ENCODE data around the gene ACAA2. TPM values are rescaled to one million over a fixed set of nuclear protein-coding genes. Genes with fewer than 3 reads are reported as not detected.

ACAA2 gene
- total and polyA plus RNA-seq, 8 donors = 23.3 to 122 (median 36.0) TPM

- 59 to 76% (median 68%) methylated on average over 4 of the region's 4 CpGs for WGBS, 5 donors
- H3K4me3 ChIP-seq = no peak overlapping the region
- no peak overlapping the region for H3K27ac ChIP-seq
- no peak for DNase-seq
- no peaks in the 10 kb centered on the region for H3K36me3 ChIP-seq
- peaks cover 0 to 6% (median 0%) of the 10 kb centered on the region in 3 donors for H3K27me3 ChIP-seq
- no peaks in the 10 kb centered on the region for H3K4me1 ChIP-seq
- no peak for TF ChIP-seq POLR2A (IDR thresholded peaks at IDR 0.05)
- no peak for TF ChIP-seq EP300 (IDR thresholded peaks at IDR 0.05)
- TF ChIP-seq CTCF (IDR thresholded peaks at IDR 0.05) = no peak
- no peak for TF ChIP-seq POLR2AphosphoS5 (IDR thresholded peaks at IDR 0.05)
- H3K9me3 ChIP-seq = no peaks in the 10 kb centered on the region
- intact Hi-C loops (cut with DNase I; ENCODE audit: low total_unique reads) = no loop called here
Measured at GRCh38 chr18:49752095-49752457, 61.3 kb downstream of the ACAA2 start.

- Histone ChIP-seq H3K36me3 (no peaks in the 10 kb centered on the region), H3K9me3 (no peaks in the 10 kb centered on the region), H3K27me3 (peaks cover 0 to 6% (median 0%) of the 10 kb centered on the region in 3 donors), H3K27ac (no peak overlapping the region), H3K4me3 (no peak overlapping the region), H3K4me1 (no peaks in the 10 kb centered on the region)
- DNase-seq = peak in 1 of 2 donors; percentile 44
- TF ChIP-seq POLR2A (IDR thresholded peaks at IDR 0.05) (no peak), CTCF (IDR thresholded peaks at IDR 0.05) (no peak), EP300 (IDR thresholded peaks at IDR 0.05) (no peak), POLR2AphosphoS5 (IDR thresholded peaks at IDR 0.05) (no peak)
- WGBS, 5 donors = 76 to 90% (median 83%) methylated on average over 7 to 8 of the region's 8 CpGs
- intact Hi-C loops (cut with DNase I; ENCODE audit: low total_unique reads) = no loop called here
Measured at GRCh38 chr18:49751427-49752094, 61.8 kb downstream of the ACAA2 start.

- no peaks in the 10 kb centered on the region for H3K4me1 ChIP-seq
- no peak for TF ChIP-seq POLR2AphosphoS5 (IDR thresholded peaks at IDR 0.05)
- TF ChIP-seq EP300 (IDR thresholded peaks at IDR 0.05) = no peak
- TF ChIP-seq POLR2A (IDR thresholded peaks at IDR 0.05) = no peak
- TF ChIP-seq CTCF (IDR thresholded peaks at IDR 0.05) = no peak
- peaks cover 0 to 6% (median 0%) of the 10 kb centered on the region in 3 donors for H3K27me3 ChIP-seq
- no peak overlapping the region for H3K4me3 ChIP-seq
- intact Hi-C loops (cut with DNase I; ENCODE audit: low total_unique reads) = no loop called here
- DNase-seq = no peak
- 65 to 73% (median 71%) methylated on average over 8 of the region's 8 CpGs for WGBS, 5 donors
- no peaks in the 10 kb centered on the region for H3K36me3 ChIP-seq
- no peak overlapping the region for H3K27ac ChIP-seq
- no peaks in the 10 kb centered on the region for H3K9me3 ChIP-seq
Measured at GRCh38 chr18:49749563-49749962, 63.8 kb downstream of the ACAA2 start.

GRCh38 chr18:49747876-49748275, 65.5 kb downstream of the ACAA2 start:
- Histone ChIP-seq H3K4me1 (no peaks in the 10 kb centered on the region), H3K36me3 (no peaks in the 10 kb centered on the region), H3K27ac (no peak overlapping the region), H3K27me3 (peaks cover 0 to 6% (median 0%) of the 10 kb centered on the region in 3 donors), H3K4me3 (no peak overlapping the region), H3K9me3 (no peaks in the 10 kb centered on the region)
- TF ChIP-seq EP300 (IDR thresholded peaks at IDR 0.05) (no peak), CTCF (IDR thresholded peaks at IDR 0.05) (no peak), POLR2A (IDR thresholded peaks at IDR 0.05) (no peak), POLR2AphosphoS5 (IDR thresholded peaks at IDR 0.05) (no peak)
- intact Hi-C loops (cut with DNase I; ENCODE audit: low total_unique reads) = no loop called here
- no peak for DNase-seq
- WGBS, 5 donors = 62 to 66% (median 64%) methylated on average over 5 of the region's 5 CpGs
